ENCODE measurements around the gene SMIM27.

GRCh38 chr9:32584784-32585183 lies 32.7 kb downstream of the SMIM27 start:
- TF ChIP-seq EZH2 (IDR thresholded peaks at IDR 0.05) (no peak), POLR2AphosphoS5 (IDR thresholded peaks at IDR 0.05; ENCODE audit: borderline replicate concordance, low read depth, low read length) (no peak)

All from SK-N-MC (cell line).